ENCODE data around the gene TTC16.
"Not testable (repeated sequence)": the region's sequence is repeated elsewhere in the genome, so short reads cannot be mapped to it uniquely, and the experiment has no call there.

TTC16 gene

DNA sequence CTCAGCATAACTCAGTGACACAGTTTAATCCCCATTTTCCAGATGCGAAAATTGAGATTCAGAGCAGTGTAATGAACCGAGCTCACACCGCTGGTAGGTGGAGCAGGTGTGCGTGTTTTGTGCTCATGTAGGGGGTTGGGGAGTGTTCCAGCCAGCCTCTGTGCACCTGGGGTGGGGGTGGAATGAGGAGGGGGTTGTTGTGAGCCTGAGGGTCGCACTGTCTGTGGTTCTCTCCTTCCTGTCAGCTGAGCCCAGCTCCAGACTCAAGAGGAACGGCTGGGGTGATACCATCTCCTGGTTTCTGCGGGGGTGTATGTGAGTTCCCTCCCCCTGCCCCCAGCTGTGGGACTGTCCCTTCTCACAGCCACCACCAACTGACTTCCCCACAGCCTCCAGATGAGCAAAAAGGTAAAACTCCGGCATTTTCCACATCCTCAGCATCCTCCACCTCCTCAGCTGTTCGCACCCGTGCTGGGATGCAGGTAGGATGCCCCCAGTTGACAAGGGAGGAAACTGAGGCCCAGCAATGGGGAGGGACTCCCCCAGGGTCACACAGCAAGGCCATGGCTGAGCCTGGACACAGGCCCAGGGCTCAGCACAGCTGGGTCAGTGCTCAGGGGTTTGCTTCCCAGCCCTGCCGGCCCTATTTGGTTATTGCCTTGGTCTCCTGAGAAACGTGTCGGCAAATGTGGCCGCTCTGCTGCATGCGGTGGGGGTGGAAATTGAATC lies 60.5 kb downstream of the TTC16 start:
- no peak overlapping the region for H3K4me3 ChIP-seq (ENCODE audit: low read depth in 1 of 2, low read length in 2 of 2)
- no peaks in the 10 kb centered on the region for H3K27me3 ChIP-seq (ENCODE audit: control insufficient read depth in 1 of 2, insufficient read depth in 2 of 2, low read length in 2 of 2)
- H3K27ac ChIP-seq (ENCODE audit: low read depth, low read length) = no peak overlapping the region
- no peaks in the 10 kb centered on the region for H3K9me3 ChIP-seq (ENCODE audit: low read length)
- no peak overlapping the region for H3K9ac ChIP-seq (ENCODE audit: low read length)
- no peaks in the 10 kb centered on the region for H3K36me3 ChIP-seq (ENCODE audit: insufficient read depth, low read length)
- H3K4me1 ChIP-seq (ENCODE audit: insufficient read depth, low read length) = no peaks in the 10 kb centered on the region

DNA sequence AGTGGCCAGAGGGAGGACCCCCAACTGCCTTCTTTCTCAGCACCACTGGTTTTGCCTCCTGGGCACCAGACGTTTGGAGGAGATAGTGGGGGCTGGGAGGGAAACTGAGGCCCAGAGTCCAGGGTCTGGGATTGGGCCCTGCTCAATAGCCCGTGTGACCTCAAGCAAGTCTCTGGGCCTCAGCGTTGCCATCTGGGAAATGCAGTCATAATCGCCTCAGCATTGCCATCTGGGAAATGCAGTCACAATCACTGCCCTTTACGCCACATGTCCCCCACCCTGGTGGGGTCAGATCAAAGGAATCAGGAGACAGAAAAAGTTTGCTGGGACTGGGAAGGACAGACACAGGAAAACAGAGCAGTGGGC lies 61.0 kb downstream of the TTC16 start:
- Histone ChIP-seq H3K4me3 (ENCODE audit: low read depth in 1 of 2, low read length in 2 of 2) (no peak overlapping the region), H3K36me3 (ENCODE audit: insufficient read depth, low read length) (no peaks in the 10 kb centered on the region), H3K4me1 (ENCODE audit: insufficient read depth, low read length) (no peaks in the 10 kb centered on the region), H3K9ac (ENCODE audit: low read length) (no peak overlapping the region), H3K27ac (ENCODE audit: low read depth, low read length) (no peak overlapping the region), H3K9me3 (ENCODE audit: low read length) (no peaks in the 10 kb centered on the region), H3K27me3 (ENCODE audit: control insufficient read depth in 1 of 2, insufficient read depth in 2 of 2, low read length in 2 of 2) (no peaks in the 10 kb centered on the region)

- Histone ChIP-seq H3K4me3 (ENCODE audit: low read depth in 1 of 2, low read length in 2 of 2) (no peak overlapping the region), H3K4me1 (ENCODE audit: insufficient read depth, low read length) (no peaks in the 10 kb centered on the region), H3K9ac (ENCODE audit: low read length) (no peak overlapping the region), H3K9me3 (ENCODE audit: low read length) (no peaks in the 10 kb centered on the region), H3K27ac (ENCODE audit: low read depth, low read length) (no peak overlapping the region), H3K36me3 (ENCODE audit: insufficient read depth, low read length) (no peaks in the 10 kb centered on the region), H3K27me3 (ENCODE audit: control insufficient read depth in 1 of 2, insufficient read depth in 2 of 2, low read length in 2 of 2) (no peaks in the 10 kb centered on the region)
Observed at GRCh38 chr9:127777368-127777980, 61.6 kb downstream of the TTC16 start.

DNA sequence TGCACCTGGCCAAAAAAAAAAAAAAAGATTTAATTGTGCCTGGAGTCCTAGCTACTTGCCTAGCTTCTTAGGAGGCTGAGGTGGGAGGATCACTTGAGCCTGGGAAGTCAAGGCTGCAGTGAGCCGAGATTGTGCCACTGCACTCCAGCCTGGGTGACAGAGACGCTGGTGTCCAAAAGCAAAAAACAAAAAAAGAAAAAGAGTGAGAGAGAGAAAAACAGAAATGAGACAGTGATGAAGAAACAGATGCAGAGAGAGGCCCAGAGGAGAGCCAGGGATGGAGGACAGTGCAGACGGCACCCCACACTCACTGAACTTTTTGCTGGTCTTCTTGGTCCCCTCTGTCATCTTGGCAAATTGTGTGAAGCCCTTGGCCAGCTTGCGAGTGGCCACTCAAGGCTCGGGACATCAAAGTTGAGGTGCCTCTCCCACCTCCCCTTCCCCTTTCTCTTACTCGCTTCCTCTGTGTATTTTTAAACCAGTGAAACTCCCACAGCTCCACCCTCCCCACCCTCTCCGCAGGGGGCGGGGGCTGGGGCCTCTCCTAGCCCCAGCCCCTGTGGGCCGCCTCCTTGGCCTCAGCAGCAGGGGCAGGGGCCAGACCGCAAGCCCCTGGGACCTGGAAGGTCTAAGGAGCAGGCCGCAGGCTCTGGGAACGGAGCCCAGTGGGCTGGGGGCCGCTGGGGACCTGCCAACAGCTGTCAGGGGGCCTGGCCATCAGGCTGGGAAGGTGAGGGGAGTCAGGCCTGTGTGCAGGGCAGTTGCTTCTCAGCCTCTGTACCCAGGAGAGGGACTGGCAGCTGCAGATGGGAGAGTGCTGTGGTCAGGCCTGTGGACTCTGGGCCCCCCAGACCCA lies 62.6 kb downstream of the TTC16 start, which contains the start of gene SH2D3C:
TSS of gene SH2D3C (minus strand) at position 387 of the 856 bp plus-strand sequence. CDS start at position 348, 39 bp downstream.
- H3K36me3 ChIP-seq (ENCODE audit: insufficient read depth, low read length) = no peaks in the 10 kb centered on the region
- no peak within 1 kb of the TSS for H3K4me3 ChIP-seq (ENCODE audit: low read depth in 1 of 2, low read length in 2 of 2)
- no peaks in the 10 kb centered on the region for H3K27me3 ChIP-seq (ENCODE audit: control insufficient read depth in 1 of 2, insufficient read depth in 2 of 2, low read length in 2 of 2)
- H3K9ac ChIP-seq (ENCODE audit: low read length) = no peak within 1 kb of the TSS
- H3K4me1 ChIP-seq (ENCODE audit: insufficient read depth, low read length) = no peaks in the 10 kb centered on the region
- H3K27ac ChIP-seq (ENCODE audit: low read depth, low read length) = no peak within 1 kb of the TSS
- H3K9me3 ChIP-seq (ENCODE audit: low read length) = no peaks in the 10 kb centered on the region

DNA sequence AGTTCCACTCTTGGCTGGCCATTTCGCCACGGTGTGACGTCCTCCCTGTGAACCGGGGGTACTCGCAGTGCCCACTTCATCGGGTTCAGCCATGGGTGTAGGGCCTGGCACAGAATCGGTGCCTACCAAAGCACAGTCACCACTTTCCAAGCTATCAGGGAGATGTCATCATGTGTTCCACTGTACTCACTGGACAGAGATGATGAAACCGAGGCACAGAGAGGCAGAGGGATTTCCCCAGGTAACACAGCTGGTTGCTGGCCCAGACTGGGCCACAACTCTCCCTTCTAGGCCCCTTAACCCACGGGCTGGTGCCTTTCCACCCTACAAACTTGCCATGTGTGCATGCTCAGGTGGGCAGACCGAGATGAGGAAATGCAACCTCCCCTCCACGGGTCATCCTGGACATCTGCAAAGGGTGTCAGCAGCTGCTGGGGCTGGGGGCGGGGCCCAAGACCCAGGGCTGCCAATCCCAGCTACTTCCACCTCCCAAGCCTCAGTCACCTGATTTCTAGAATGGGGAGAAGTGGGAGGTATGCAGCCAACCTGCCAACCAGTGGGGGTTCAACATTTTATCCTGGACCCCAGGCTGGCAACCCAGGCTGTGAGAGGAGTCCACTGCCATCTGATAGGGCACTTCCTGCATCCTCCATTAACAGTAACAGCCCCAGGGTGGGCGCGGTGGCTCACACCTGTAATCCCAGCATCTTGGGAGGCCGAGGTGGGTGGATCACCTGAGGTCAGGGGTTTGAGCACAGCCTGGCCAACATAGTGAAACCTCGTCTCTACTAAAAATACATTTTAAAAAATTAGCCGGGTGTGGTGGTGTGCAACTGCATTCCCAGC lies 63.5 kb downstream of the TTC16 start:
- Histone ChIP-seq H3K9ac (ENCODE audit: low read length) (no peak overlapping the region), H3K4me1 (ENCODE audit: insufficient read depth, low read length) (peaks cover under 1% of the 10 kb centered on the region), H3K27ac (ENCODE audit: low read depth, low read length) (no peak overlapping the region), H3K27me3 (ENCODE audit: control insufficient read depth in 1 of 2, insufficient read depth in 2 of 2, low read length in 2 of 2) (no peaks in the 10 kb centered on the region), H3K9me3 (ENCODE audit: low read length) (no peaks in the 10 kb centered on the region), H3K4me3 (ENCODE audit: low read depth in 1 of 2, low read length in 2 of 2) (no peak overlapping the region), H3K36me3 (ENCODE audit: insufficient read depth, low read length) (no peaks in the 10 kb centered on the region)

GRCh38 chr9:127780126-127780885 lies 64.4 kb downstream of the TTC16 start:
- H3K9ac ChIP-seq (ENCODE audit: low read length) = no peak overlapping the region
- no peak overlapping the region for H3K4me3 ChIP-seq (ENCODE audit: low read depth in 1 of 2, low read length in 2 of 2)
- no peak overlapping the region for H3K27ac ChIP-seq (ENCODE audit: low read depth, low read length)

DNA sequence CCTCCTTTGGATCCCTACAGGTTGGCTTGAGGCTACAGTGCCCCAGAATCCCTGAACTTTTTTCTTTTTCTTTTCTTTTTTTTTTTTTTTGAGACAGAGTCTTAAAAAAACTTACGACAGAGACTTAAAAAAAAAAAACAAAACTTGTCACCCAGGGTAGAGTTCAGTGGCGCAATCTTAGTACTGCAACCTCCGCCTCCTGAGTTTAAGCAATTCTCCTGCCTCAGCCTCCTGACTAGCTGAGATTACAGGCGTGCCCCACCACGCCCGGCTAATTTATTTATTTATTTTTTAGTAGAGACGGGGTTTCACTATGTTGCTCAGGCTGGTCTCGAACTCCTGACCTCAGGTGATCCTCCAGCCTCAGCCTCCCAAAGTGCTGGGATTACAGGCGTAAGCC lies 65.0 kb downstream of the TTC16 start:
- H3K9ac ChIP-seq (ENCODE audit: low read length) = not testable (repeated sequence)

More at GRCh38 chr9:127780126-127780885, 64.4 kb downstream of the TTC16 start:
- Histone ChIP-seq H3K36me3 (ENCODE audit: insufficient read depth, low read length) (no peaks in the 10 kb centered on the region), H3K4me1 (ENCODE audit: insufficient read depth, low read length) (peaks cover 5% of the 10 kb centered on the region), H3K9me3 (ENCODE audit: low read length) (no peaks in the 10 kb centered on the region), H3K27me3 (ENCODE audit: control insufficient read depth in 1 of 2, insufficient read depth in 2 of 2, low read length in 2 of 2) (no peaks in the 10 kb centered on the region)

More for the DNA sequence above, 65.0 kb downstream of the TTC16 start:
- H3K27ac ChIP-seq (ENCODE audit: low read depth, low read length); H3K4me3 ChIP-seq (ENCODE audit: low read depth in 1 of 2, low read length in 2 of 2); H3K4me1 ChIP-seq (ENCODE audit: insufficient read depth, low read length); H3K36me3 ChIP-seq (ENCODE audit: insufficient read depth, low read length); H3K9me3 ChIP-seq (ENCODE audit: low read length); H3K27me3 ChIP-seq (ENCODE audit: control insufficient read depth in 1 of 2, insufficient read depth in 2 of 2, low read length in 2 of 2): not testable (repeated sequence)
